Esophagus squamous epithelium (tissue), 4 donors: ENCODE measurements around the gene ELOVL7.
"Not testable (repeated sequence)": the region's sequence is repeated elsewhere in the genome, so short reads cannot be mapped to it uniquely, and the experiment has no call there.

Experiments
- CTCF ChIP-seq, 6 experiments: fragments of 450-650 bp in 4 of 6; fragments of 200-600 bp in 2 of 6; sonication (generic) in 2 of 6; IDR thresholded peaks; one replicate each; pipeline ENCODE4 v1.5.1; 2016 to 2019; ENCODE audit warnings: antibody characterized with exemption in 6 of 6, mild to moderate bottlenecking in 4 of 6, moderate library complexity in 4 of 6
- POLR2A ChIP-seq, 4 donors: fragments of 450-650 bp; IDR thresholded peaks; one replicate each; pipeline ENCODE4 v1.6.1; 2017; ENCODE audit warnings: antibody characterized with exemption in 4 of 4, mild to moderate bottlenecking in 4 of 4, moderate library complexity in 3 of 4

GRCh38 chr5:60795424-60795950 is 48.6 kb downstream of the ELOVL7 start:
- TF ChIP-seq POLR2A, CTCF (IDR thresholded peaks at IDR 0.05): not testable (repeated sequence)
